Transverse colon (tissue), 4 donors: ENCODE data around the gene SPECC1. TPM values are rescaled to one million over a fixed set of nuclear protein-coding genes. Genes with fewer than 3 reads are reported as not detected.
A peak's percentile ranks its signal among the peaks of the same experiment; 100 is the strongest.

Source experiments
- DNase-seq: peaks from one replicate; pipeline ENCODE4 v3.0.0-alpha.2; 2019
- H3K27ac ChIP-seq, 4 donors: fragments of 200-600 bp; sonication (generic); 2 replicates each; pipeline ENCODE4 v1.5.1; 2016 to 2018; ENCODE audit warnings: inconsistent platforms in 4 of 4
- H3K27me3 ChIP-seq: fragments of 200-600 bp; sonication (generic); 2 replicates; pipeline ENCODE4 v1.5.1; 2017; ENCODE audit warnings: inconsistent platforms
- H3K36me3 ChIP-seq, 4 donors: fragments of 200-600 bp; sonication (generic); 2 replicates each; pipeline ENCODE4 v1.5.1; 2017 to 2019; ENCODE audit warnings: inconsistent platforms in 4 of 4
- H3K4me1 ChIP-seq, 4 donors: fragments of 200-600 bp; sonication (generic); 2 replicates each; pipeline ENCODE4 v1.5.1; 2017 to 2020; ENCODE audit warnings: inconsistent platforms in 4 of 4
- H3K4me3 ChIP-seq, 4 donors: fragments of 200-600 bp; sonication (generic); 1 replicate in 1 of 4; 2 replicates in 3 of 4; pipeline versions ENCODE4 v1.5.1 to v1.6.1; 2017 to 2019; ENCODE audit warnings: inconsistent platforms in 4 of 4
- H3K9me3 ChIP-seq, 2 donors: fragments of 200-600 bp; sonication (generic); 2 replicates each; pipeline ENCODE4 v1.5.1; 2017 to 2019; ENCODE audit warnings: inconsistent platforms in 2 of 2
- EP300 ChIP-seq: sonication (generic); formaldehyde crosslinking; IDR thresholded peaks from one replicate; pipeline ENCODE4 v1.6.1; 2017; ENCODE audit warnings: antibody characterized with exemption, low read depth
- POLR2A ChIP-seq: fragments of 450-650 bp; IDR thresholded peaks from one replicate; pipeline ENCODE4 v1.6.1; 2016; ENCODE audit warnings: antibody characterized with exemption, mild to moderate bottlenecking, moderate library complexity
- POLR2AphosphoS5 ChIP-seq, 3 donors: sonication (generic); formaldehyde crosslinking; IDR thresholded peaks; one replicate each; pipeline ENCODE4 v1.6.1; 2016; ENCODE audit warnings: antibody characterized with exemption in 3 of 3
- WGBS, 2 donors: methylation state at CpG; one replicate each; pipeline ENCODE4 v1.1.5; 2018; ENCODE audit warnings: low coverage in 1 of 2; 5-methylcytosine and 5-hydroxymethylcytosine counted together
- in situ Hi-C, 4 donors: fragments of 200-750 bp; cut with MboI; loops; one replicate each; pipeline versions ENCODE4 v1.15.0 to v1.15.1; 2017; ENCODE audit warnings: low sequenced_read_pairs in 3 of 4, low pct_ligation_motif_present in 1 of 4, low pct_unique_long_range_greater_than_20kb in 1 of 4
- intact Hi-C: fragments of 100-400 bp; cut with DNase I; formaldehyde crosslinking; loops from one replicate; pipeline ENCODE4 v1.15.1; 2023; ENCODE audit warnings: low total_unique reads
- total RNA-seq, 4 donors: library from RNA; depleted of rRNA; stranded (reverse); fragments of >200 nt; gene quantifications; one replicate each; pipeline ENCODE4 v1.1.0, GENCODE V29; 2016
- TF ChIP-seq, protein P1 (sequence below), 5 experiments: fragments of 200-600 bp in 3 of 5; fragments of 450-650 bp in 2 of 5; sonication (generic) in 3 of 5; IDR thresholded peaks; 1 replicate in 2 of 5; 2 replicates in 3 of 5; pipeline ENCODE4 v1.5.1; 2016 to 2017; ENCODE audit warnings: antibody characterized with exemption in 5 of 5, inconsistent platforms in 3 of 5, mild to moderate bottlenecking in 2 of 5, moderate library complexity in 1 of 5

SPECC1 gene
- total RNA-seq, 4 donors from 2014 or later = 117 to 141 (median 125) TPM

DNA sequence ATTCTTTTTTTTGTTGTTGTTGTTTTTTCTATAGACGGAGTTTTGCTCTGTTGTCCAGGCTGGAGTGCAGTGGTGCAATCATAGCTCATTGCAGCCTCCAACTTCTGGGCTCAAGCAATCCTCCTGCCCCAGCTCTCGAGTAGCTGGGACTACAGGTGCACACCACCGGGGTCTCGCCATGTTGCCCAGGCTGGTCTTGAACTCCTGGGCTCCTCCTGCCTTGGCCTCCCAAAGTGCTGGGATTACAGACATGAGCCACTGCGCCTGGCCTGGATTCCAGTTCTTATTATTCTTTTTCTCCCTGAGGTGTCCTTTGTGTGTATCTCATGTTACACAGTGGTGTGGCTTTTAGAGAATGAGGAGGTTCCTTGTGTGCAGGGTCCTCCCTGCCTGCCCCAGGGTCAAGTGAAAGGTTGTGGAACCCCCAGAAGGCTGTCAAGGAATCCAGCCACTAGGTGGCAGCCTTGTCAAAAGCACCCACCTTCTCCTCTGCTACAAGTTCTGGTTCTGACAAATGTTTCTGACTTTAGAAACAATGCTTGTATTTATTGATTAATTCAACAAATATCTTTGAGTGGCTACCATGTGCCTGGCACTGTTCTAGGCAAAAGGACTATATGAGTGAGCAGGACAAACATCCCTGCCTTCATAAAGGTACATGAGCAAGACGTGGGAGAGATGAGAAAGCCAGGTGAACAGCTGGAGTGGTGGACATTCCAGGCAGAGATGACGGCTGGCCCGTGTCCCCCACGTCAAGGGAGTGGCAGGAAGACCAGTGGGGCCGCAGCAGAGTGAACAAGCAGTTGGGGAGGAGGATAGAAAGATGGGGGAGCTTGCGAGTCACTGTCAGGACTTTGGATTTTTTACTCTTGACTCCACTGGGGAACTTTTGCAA, 112.4 kb downstream of the SPECC1 start:
- no peaks in the 10 kb centered on the region for H3K9me3 ChIP-seq
- intact Hi-C loops (loop anchor here (2.0 to 10.0 kb wide), 2 partner anchors 103 to 193 kb away; no protein-coding TSS in a partner anchor), in situ Hi-C loops (loop anchor here in 3 of 4 donors (10.0 to 25.0 kb wide), 3 partner anchors 103 to 193 kb away; no protein-coding TSS in a partner anchor)
- no peaks in the 10 kb centered on the region for H3K27me3 ChIP-seq
- DNase-seq = peak; percentile 68
- H3K4me3 ChIP-seq = no peak overlapping the region
- H3K27ac ChIP-seq = no peak overlapping the region
- 42 to 73% methylated on average over 3 to 11 of the region's 11 CpGs for WGBS, 2 donors
- no peak for TF ChIP-seq POLR2AphosphoS5 (IDR thresholded peaks at IDR 0.05)
- TF ChIP-seq, protein P1, sequence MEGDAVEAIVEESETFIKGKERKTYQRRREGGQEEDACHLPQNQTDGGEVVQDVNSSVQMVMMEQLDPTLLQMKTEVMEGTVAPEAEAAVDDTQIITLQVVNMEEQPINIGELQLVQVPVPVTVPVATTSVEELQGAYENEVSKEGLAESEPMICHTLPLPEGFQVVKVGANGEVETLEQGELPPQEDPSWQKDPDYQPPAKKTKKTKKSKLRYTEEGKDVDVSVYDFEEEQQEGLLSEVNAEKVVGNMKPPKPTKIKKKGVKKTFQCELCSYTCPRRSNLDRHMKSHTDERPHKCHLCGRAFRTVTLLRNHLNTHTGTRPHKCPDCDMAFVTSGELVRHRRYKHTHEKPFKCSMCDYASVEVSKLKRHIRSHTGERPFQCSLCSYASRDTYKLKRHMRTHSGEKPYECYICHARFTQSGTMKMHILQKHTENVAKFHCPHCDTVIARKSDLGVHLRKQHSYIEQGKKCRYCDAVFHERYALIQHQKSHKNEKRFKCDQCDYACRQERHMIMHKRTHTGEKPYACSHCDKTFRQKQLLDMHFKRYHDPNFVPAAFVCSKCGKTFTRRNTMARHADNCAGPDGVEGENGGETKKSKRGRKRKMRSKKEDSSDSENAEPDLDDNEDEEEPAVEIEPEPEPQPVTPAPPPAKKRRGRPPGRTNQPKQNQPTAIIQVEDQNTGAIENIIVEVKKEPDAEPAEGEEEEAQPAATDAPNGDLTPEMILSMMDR (IDR thresholded peaks at IDR 0.05) = peak; percentile 84 to 87 (median 84)
- H3K4me1 ChIP-seq = peaks cover 0 to 10% (median 7%) of the 10 kb centered on the region in 4 donors
- H3K36me3 ChIP-seq = no peaks in the 10 kb centered on the region

DNA sequence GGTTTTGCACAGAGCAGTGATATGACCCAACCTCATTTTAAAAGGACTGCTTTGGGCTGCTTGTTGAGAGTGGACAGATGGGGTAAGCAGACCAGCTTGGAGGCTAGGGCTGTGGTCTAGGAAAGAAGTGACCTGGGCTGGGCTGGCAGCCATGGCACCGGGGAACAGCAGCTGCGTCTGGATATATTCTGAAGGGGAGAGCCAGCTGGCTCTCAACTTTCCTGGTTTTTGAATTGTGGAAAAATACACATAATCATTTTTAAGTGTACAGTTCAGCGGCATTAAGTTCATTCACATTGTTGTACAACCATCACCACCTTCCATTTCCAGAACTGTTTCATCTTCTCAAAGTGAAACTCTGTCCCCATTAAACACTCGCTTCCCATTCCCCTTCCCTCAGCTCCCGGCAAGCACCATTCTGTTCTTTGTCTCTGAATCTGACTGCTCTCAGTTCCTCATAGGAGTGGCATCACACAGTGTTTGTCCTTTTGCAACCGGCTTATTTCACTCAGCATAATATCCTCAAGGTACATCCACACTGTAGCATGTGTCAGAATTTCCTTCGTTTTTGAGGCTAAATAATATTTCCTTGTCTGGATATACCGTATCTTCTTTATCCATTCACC, 113.2 kb downstream of the SPECC1 start:
- Histone ChIP-seq H3K4me1 (peaks cover 0 to 10% (median 6%) of the 10 kb centered on the region in 4 donors), H3K9me3 (no peaks in the 10 kb centered on the region), H3K27ac (no peak overlapping the region), H3K27me3 (no peaks in the 10 kb centered on the region), H3K4me3 (no peak overlapping the region), H3K36me3 (no peaks in the 10 kb centered on the region)
- intact Hi-C loops = loop anchor here (2.0 to 10.0 kb wide), 2 partner anchors 102 to 192 kb away; no protein-coding TSS in a partner anchor
- in situ Hi-C loops = loop anchor here in 3 of 4 donors (10.0 to 25.0 kb wide), 3 partner anchors 102 to 192 kb away; no protein-coding TSS in a partner anchor
- TF ChIP-seq POLR2A = no peak
- TF ChIP-seq POLR2AphosphoS5 (IDR thresholded peaks at IDR 0.05) = no peak
- TF ChIP-seq EP300 = no peak
- TF ChIP-seq, protein P1 (IDR thresholded peaks at IDR 0.05) = no peak
- 47 to 73% methylated on average over 8 of the region's 8 CpGs for WGBS, 2 donors
- no peak for DNase-seq

- Histone ChIP-seq H3K36me3 (no peaks in the 10 kb centered on the region), H3K4me3 (no peak overlapping the region), H3K9me3 (no peaks in the 10 kb centered on the region), H3K4me1 (peaks cover 0 to 10% (median 6%) of the 10 kb centered on the region in 4 donors), H3K27me3 (no peaks in the 10 kb centered on the region), H3K27ac (no peak overlapping the region)
- intact Hi-C loops = loop anchor here (2.0 to 10.0 kb wide), 2 partner anchors 102 to 192 kb away; no protein-coding TSS in a partner anchor
- no peak for DNase-seq
- 60 to 65% methylated on average over 2 to 4 of the region's 4 CpGs for WGBS, 2 donors
- TF ChIP-seq, protein P1 (IDR thresholded peaks at IDR 0.05) = no peak
- TF ChIP-seq POLR2AphosphoS5 (IDR thresholded peaks at IDR 0.05) = no peak
- no peak for TF ChIP-seq EP300
- no peak for TF ChIP-seq POLR2A
- in situ Hi-C loops = loop anchor here in 3 of 4 donors (10.0 to 25.0 kb wide), 3 partner anchors 102 to 192 kb away; no protein-coding TSS in a partner anchor
Observed at GRCh38 chr17:20123209-20123608, 114.0 kb downstream of the SPECC1 start.

DNA sequence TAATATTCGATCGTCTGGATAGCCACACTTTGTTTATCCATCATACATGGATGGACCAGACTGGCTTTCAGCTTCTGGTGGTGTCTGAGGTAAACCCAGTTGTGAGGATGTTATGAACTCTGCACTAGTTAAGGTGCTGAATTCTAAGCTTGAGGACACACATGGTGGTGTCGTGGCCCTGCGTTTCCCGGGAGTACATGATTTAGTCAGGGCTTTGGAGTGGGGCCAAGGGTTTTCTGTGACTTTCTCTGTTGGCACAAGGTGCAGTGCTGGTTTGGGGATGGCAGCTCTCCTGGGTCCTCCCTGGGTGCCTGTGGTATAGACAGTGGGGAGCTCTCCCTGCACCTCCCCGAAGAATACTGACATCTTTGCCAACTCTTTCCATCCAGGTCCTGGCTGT, 116.6 kb downstream of the SPECC1 start:
- 65% methylated on average over 6 of the region's 6 CpGs; no CpG with 5 or more reads in 1 of the 2 donors for WGBS, 2 donors
- no peak for DNase-seq
- in situ Hi-C loops (loop anchor here in 2 of 4 donors (10.0 kb wide), 2 partner anchors 99 to 189 kb away; no protein-coding TSS in a partner anchor), intact Hi-C loops (loop anchor here (10.0 kb wide), 1 partner anchor 189 kb away; no protein-coding TSS in a partner anchor)
- H3K27ac ChIP-seq = no peak overlapping the region
- no peaks in the 10 kb centered on the region for H3K27me3 ChIP-seq
- no peaks in the 10 kb centered on the region for H3K36me3 ChIP-seq
- no peak overlapping the region for H3K4me3 ChIP-seq
- H3K4me1 ChIP-seq = peaks cover 0 to 10% (median 6%) of the 10 kb centered on the region in 4 donors
- H3K9me3 ChIP-seq = no peaks in the 10 kb centered on the region
- TF ChIP-seq, protein P1 (IDR thresholded peaks at IDR 0.05) = no peak
- TF ChIP-seq EP300 = no peak
- no peak for TF ChIP-seq POLR2A
- no peak for TF ChIP-seq POLR2AphosphoS5 (IDR thresholded peaks at IDR 0.05)
